Smooth muscle cell (in vitro differentiated cells): ENCODE measurements around the gene CD99. TPM values are rescaled to one million over a fixed set of nuclear protein-coding genes. Genes with fewer than 3 reads are reported as not detected.

Experiments used
- DNase-seq: peaks from one replicate; lab custom pipeline; 2025; ENCODE audit not compliant: unreplicated experiment; lab: John Stamatoyannopoulos, UW
- H2AFZ ChIP-seq: fragments of 200-600 bp; sonication (generic); 2 replicates; pipeline ENCODE4 v1.6.0; 2016; ENCODE audit warnings: antibody characterized with exemption, low read depth, mild to moderate bottlenecking
- H3F3A ChIP-seq: fragments of 200-600 bp; sonication (generic); 2 replicates; pipeline ENCODE4 v1.6.0; 2017; ENCODE audit warnings: antibody characterized with exemption, low read depth
- H3K27ac ChIP-seq: fragments of 200-600 bp; sonication (generic); 2 replicates; pipeline ENCODE4 v1.5.1; 2016; ENCODE audit warnings: low read depth, mild to moderate bottlenecking
- H3K27me3 ChIP-seq: fragments of 200-600 bp; sonication (generic); 2 replicates; pipeline ENCODE4 v1.6.1; 2016; ENCODE audit warnings: low read depth, mild to moderate bottlenecking
- H3K36me3 ChIP-seq: fragments of 200-600 bp; sonication (generic); 2 replicates; pipeline ENCODE4 v1.5.1; 2016; ENCODE audit warnings: low read depth
- H3K4me1 ChIP-seq: fragments of 200-600 bp; sonication (generic); 2 replicates; pipeline ENCODE4 v1.5.1; 2016; ENCODE audit warnings: low read depth
- H3K4me2 ChIP-seq: fragments of 200-600 bp; sonication (generic); 2 replicates; pipeline ENCODE4 v1.6.0; 2016; ENCODE audit warnings: mild to moderate bottlenecking
- H3K4me3 ChIP-seq: fragments of 200-600 bp; sonication (generic); 2 replicates; pipeline ENCODE4 v1.5.1; 2016; ENCODE audit warnings: mild to moderate bottlenecking
- H3K79me2 ChIP-seq: fragments of 200-600 bp; sonication (generic); 2 replicates; pipeline ENCODE4 v1.6.0; 2016; ENCODE audit warnings: low read depth, mild to moderate bottlenecking
- H3K9ac ChIP-seq: fragments of 200-600 bp; sonication (generic); 2 replicates; pipeline ENCODE4 v1.6.0; 2016; ENCODE audit warnings: low read depth
- H3K9me3 ChIP-seq: fragments of 200-600 bp; sonication (generic); replicated peaks from 2 replicates; pipeline ENCODE4 v1.5.1; 2016; ENCODE audit warnings: low read depth
- H4K20me1 ChIP-seq: fragments of 200-600 bp; sonication (generic); 2 replicates; pipeline ENCODE4 v1.6.0; 2016; ENCODE audit warnings: low read depth
- WGBS: methylation state at CpG from one replicate; pipeline ENCODE4 v1.1.7; 2016; ENCODE audit warnings: low lambda C conversion rate; 5-methylcytosine and 5-hydroxymethylcytosine counted together
- polyA plus RNA-seq: library from polyadenylated mRNA; unstranded; fragments of >200 nt; fragmentation: Nextera tagmentation; extraction: Ambion mirVana; gene quantifications from 2 replicates; pipeline ENCODE4 v1.2.1, GENCODE V29; 2016
- total RNA-seq: library from RNA; depleted of rRNA; stranded (reverse); fragments of >200 nt; gene quantifications from 2 replicates; pipeline ENCODE4 v1.2.3, GENCODE V29; 2014
- TF ChIP-seq, protein P1 (sequence below): fragments of 200-600 bp; sonication (generic); IDR thresholded peaks from 2 replicates; pipeline ENCODE4 v1.5.1; 2017; ENCODE audit warnings: borderline replicate concordance, mild to moderate bottlenecking, antibody characterized with exemption; ENCODE audit not compliant: insufficient read depth, poor library complexity, severe bottlenecking

CD99 gene
- total and polyA plus RNA-seq, 2 experiments from 2014 or later, result 647 to 1,373 TPM

- Histone ChIP-seq H3K4me1 (no peaks in the 10 kb centered on the region), H4K20me1 (no peaks in the 10 kb centered on the region), H3K79me2 (no peaks in the 10 kb centered on the region), H3K27me3 (no peaks in the 10 kb centered on the region), H3K9me3 (no peaks in the 10 kb centered on the region), H3F3A (peaks cover 3% of the 10 kb centered on the region), H3K4me3 (no peak overlapping the region), H3K9ac (no peak overlapping the region), H2AFZ (no peak overlapping the region), H3K36me3 (no peaks in the 10 kb centered on the region), H3K27ac (no peak overlapping the region), H3K4me2 (no peak overlapping the region)
- TF ChIP-seq, protein P1, sequence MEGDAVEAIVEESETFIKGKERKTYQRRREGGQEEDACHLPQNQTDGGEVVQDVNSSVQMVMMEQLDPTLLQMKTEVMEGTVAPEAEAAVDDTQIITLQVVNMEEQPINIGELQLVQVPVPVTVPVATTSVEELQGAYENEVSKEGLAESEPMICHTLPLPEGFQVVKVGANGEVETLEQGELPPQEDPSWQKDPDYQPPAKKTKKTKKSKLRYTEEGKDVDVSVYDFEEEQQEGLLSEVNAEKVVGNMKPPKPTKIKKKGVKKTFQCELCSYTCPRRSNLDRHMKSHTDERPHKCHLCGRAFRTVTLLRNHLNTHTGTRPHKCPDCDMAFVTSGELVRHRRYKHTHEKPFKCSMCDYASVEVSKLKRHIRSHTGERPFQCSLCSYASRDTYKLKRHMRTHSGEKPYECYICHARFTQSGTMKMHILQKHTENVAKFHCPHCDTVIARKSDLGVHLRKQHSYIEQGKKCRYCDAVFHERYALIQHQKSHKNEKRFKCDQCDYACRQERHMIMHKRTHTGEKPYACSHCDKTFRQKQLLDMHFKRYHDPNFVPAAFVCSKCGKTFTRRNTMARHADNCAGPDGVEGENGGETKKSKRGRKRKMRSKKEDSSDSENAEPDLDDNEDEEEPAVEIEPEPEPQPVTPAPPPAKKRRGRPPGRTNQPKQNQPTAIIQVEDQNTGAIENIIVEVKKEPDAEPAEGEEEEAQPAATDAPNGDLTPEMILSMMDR, result no peak
- WGBS, result 76% methylated on average over 5 of the region's 5 CpGs
- no peak for DNase-seq
Observed at GRCh38 chrX:2645563-2645962, 45.5 kb upstream of the CD99 start.

GRCh38 chrX:2647627-2648026 lies 43.5 kb upstream of the CD99 start:
- Histone ChIP-seq H3K36me3 (no peaks in the 10 kb centered on the region), H3F3A (peaks cover 3% of the 10 kb centered on the region), H3K9me3 (no peaks in the 10 kb centered on the region), H3K27ac (no peak overlapping the region), H3K4me3 (no peak overlapping the region), H3K79me2 (no peaks in the 10 kb centered on the region), H3K9ac (no peak overlapping the region), H3K27me3 (no peaks in the 10 kb centered on the region), H2AFZ (no peak overlapping the region), H3K4me2 (no peak overlapping the region), H3K4me1 (no peaks in the 10 kb centered on the region), H4K20me1 (no peaks in the 10 kb centered on the region)
- no peak for DNase-seq
- TF ChIP-seq, protein P1, result no peak
- WGBS, result 92% methylated on average over 3 of the region's 3 CpGs

DNA sequence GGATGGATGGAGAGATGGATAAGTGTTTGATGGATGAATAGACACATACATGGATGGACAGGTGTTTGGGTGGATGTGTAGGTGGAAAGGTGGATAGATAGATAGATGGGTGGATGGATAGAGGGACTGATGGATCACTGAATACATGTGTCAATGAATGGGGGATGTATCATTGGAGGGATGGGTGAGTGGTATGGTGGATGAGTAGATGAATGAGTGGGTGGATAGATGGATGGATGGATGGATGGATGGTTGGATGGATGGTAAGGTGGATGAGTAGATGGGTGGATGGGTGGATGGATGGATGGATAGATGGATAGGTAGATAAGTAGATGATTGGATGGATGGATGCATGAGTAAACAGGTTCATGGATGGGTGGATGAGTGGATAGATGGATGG lies 41.1 kb upstream of the CD99 start:
- no peaks in the 10 kb centered on the region for H3K79me2 ChIP-seq
- no peak overlapping the region for H3K27ac ChIP-seq
- no peaks in the 10 kb centered on the region for H3K9me3 ChIP-seq
- no peaks in the 10 kb centered on the region for H3K4me1 ChIP-seq
- TF ChIP-seq, protein P1, result no peak
- H3K4me2 ChIP-seq, result no peak overlapping the region
- H3K9ac ChIP-seq, result no peak overlapping the region
- H2AFZ ChIP-seq, result no peak overlapping the region
- no peaks in the 10 kb centered on the region for H3F3A ChIP-seq
- no peaks in the 10 kb centered on the region for H3K27me3 ChIP-seq
- no peaks in the 10 kb centered on the region for H4K20me1 ChIP-seq
- H3K36me3 ChIP-seq, result no peaks in the 10 kb centered on the region
- no peak for DNase-seq
- H3K4me3 ChIP-seq, result no peak overlapping the region

- Histone ChIP-seq H3F3A (no peaks in the 10 kb centered on the region), H3K36me3 (no peaks in the 10 kb centered on the region), H3K9ac (no peak overlapping the region), H3K27ac (no peak overlapping the region), H3K79me2 (no peaks in the 10 kb centered on the region), H3K4me3 (no peak overlapping the region), H3K4me2 (no peak overlapping the region), H3K9me3 (no peaks in the 10 kb centered on the region), H3K27me3 (no peaks in the 10 kb centered on the region), H3K4me1 (no peaks in the 10 kb centered on the region), H4K20me1 (no peaks in the 10 kb centered on the region), H2AFZ (no peak overlapping the region)
- TF ChIP-seq, protein P1, result no peak
- WGBS, result 90% methylated on average over 7 of the region's 7 CpGs
- DNase-seq, result no peak
Observed at GRCh38 chrX:2650865-2651264, 40.2 kb upstream of the CD99 start.
